ENCODE results near the gene GLI1. TPM values are rescaled to one million over a fixed set of nuclear protein-coding genes. Genes with fewer than 3 reads are reported as not detected.
"Not testable (repeated sequence)": the region's sequence is repeated elsewhere in the genome, so short reads cannot be mapped to it uniquely, and the experiment has no call there.

GLI1 gene
- polyA plus RNA-seq, 1 donor from 2014 or later = 0.18 TPM

- H3K36me3 Mint-ChIP-seq = peaks cover 10% of the 10 kb centered on the region
- H3K4me3 Mint-ChIP-seq, H3K27me3 Mint-ChIP-seq, H3K4me1 Mint-ChIP-seq, H3K9me3 Mint-ChIP-seq: not testable (repeated sequence)
- H3K27ac Mint-ChIP-seq = peak overlapping the region in 1 of 3 donors; percentile 71
These were observed 42.9 kb downstream of the GLI1 start for GRCh38 chr12:57502311-57502969.

- not testable (repeated sequence) for H3K4me1 Mint-ChIP-seq, H3K36me3 Mint-ChIP-seq, H3K9me3 Mint-ChIP-seq, H3K27me3 Mint-ChIP-seq, H3K27ac Mint-ChIP-seq, H3K4me3 Mint-ChIP-seq
These were observed 47.0 kb downstream of the GLI1 start for GRCh38 chr12:57506541-57506940.

GRCh38 chr12:57507796-57508195 lies 48.2 kb downstream of the GLI1 start:
- not testable (repeated sequence) for H3K27me3 Mint-ChIP-seq, H3K36me3 Mint-ChIP-seq, H3K4me1 Mint-ChIP-seq, H3K4me3 Mint-ChIP-seq, H3K9me3 Mint-ChIP-seq, H3K27ac Mint-ChIP-seq

- Mint-ChIP-seq H3K4me1 (peaks cover 0 to 1% (median 0%) of the 10 kb centered on the region in 3 donors), H3K27me3 (no peaks in the 10 kb centered on the region), H3K36me3 (peaks cover 4% of the 10 kb centered on the region), H3K9me3 (no peaks in the 10 kb centered on the region), H3K4me3 (no peak overlapping the region), H3K27ac (no peak overlapping the region)
These were observed 51.6 kb downstream of the GLI1 start for GRCh38 chr12:57511161-57511560.

- no peaks in the 10 kb centered on the region for H3K27me3 Mint-ChIP-seq
- peak overlapping the region; percentile 9 to 75 (median 43) for H3K27ac Mint-ChIP-seq
- peaks cover 0 to 1% (median 0%) of the 10 kb centered on the region in 3 donors for H3K4me1 Mint-ChIP-seq
- no peak overlapping the region for H3K4me3 Mint-ChIP-seq
- H3K9me3 Mint-ChIP-seq = no peaks in the 10 kb centered on the region
- peaks cover 4% of the 10 kb centered on the region for H3K36me3 Mint-ChIP-seq
These were observed 52.2 kb downstream of the GLI1 start for GRCh38 chr12:57511588-57512325.

- Mint-ChIP-seq H3K4me3 (no peak overlapping the region), H3K36me3 (peaks cover 4% of the 10 kb centered on the region), H3K27me3 (no peaks in the 10 kb centered on the region), H3K9me3 (no peaks in the 10 kb centered on the region), H3K4me1 (peaks cover 1 to 5% (median 2%) of the 10 kb centered on the region in 3 donors), H3K27ac (peak overlapping the region in 2 of 3 donors; percentile 20 to 43)
These were observed 53.1 kb downstream of the GLI1 start for GRCh38 chr12:57512665-57513064.

GRCh38 chr12:57513266-57513665 lies 53.7 kb downstream of the GLI1 start:
- no peaks in the 10 kb centered on the region for H3K27me3 Mint-ChIP-seq
- no peaks in the 10 kb centered on the region for H3K9me3 Mint-ChIP-seq
- H3K4me3 Mint-ChIP-seq = no peak overlapping the region
- peaks cover 5 to 9% (median 5%) of the 10 kb centered on the region in 3 donors for H3K4me1 Mint-ChIP-seq
- H3K36me3 Mint-ChIP-seq = peaks cover 4% of the 10 kb centered on the region
- H3K27ac Mint-ChIP-seq = peak overlapping the region in 1 of 3 donors; percentile 43

GRCh38 chr12:57513677-57514076 lies 54.1 kb downstream of the GLI1 start:
- H3K27ac Mint-ChIP-seq, H3K4me1 Mint-ChIP-seq, H3K9me3 Mint-ChIP-seq, H3K27me3 Mint-ChIP-seq, H3K4me3 Mint-ChIP-seq, H3K36me3 Mint-ChIP-seq: not testable (repeated sequence)

- H3K27me3 Mint-ChIP-seq, H3K4me3 Mint-ChIP-seq, H3K9me3 Mint-ChIP-seq, H3K36me3 Mint-ChIP-seq: not testable (repeated sequence)
- Mint-ChIP-seq H3K4me1 (peaks cover 12 to 15% (median 13%) of the 10 kb centered on the region in 3 donors), H3K27ac (peak overlapping the region in 1 of 3 donors; percentile 72)
These were observed 54.7 kb downstream of the GLI1 start for GRCh38 chr12:57514246-57514645.

- Mint-ChIP-seq H3K27ac (peak overlapping the region in 1 of 3 donors; percentile 99), H3K27me3 (no peaks in the 10 kb centered on the region), H3K9me3 (no peaks in the 10 kb centered on the region), H3K4me3 (no peak overlapping the region), H3K36me3 (peaks cover 2% of the 10 kb centered on the region), H3K4me1 (peaks cover 14 to 16% (median 15%) of the 10 kb centered on the region in 3 donors)
These were observed 55.3 kb downstream of the GLI1 start for GRCh38 chr12:57514720-57515407.

- Mint-ChIP-seq H3K9me3 (no peaks in the 10 kb centered on the region), H3K27me3 (no peaks in the 10 kb centered on the region), H3K4me1 (peaks cover 14 to 19% (median 16%) of the 10 kb centered on the region in 3 donors), H3K27ac (peak overlapping the region in 1 of 3 donors; percentile 99), H3K36me3 (peaks cover 2% of the 10 kb centered on the region), H3K4me3 (no peak overlapping the region)
These were observed 55.9 kb downstream of the GLI1 start for GRCh38 chr12:57515408-57515933.

- Mint-ChIP-seq H3K4me1 (peaks cover 14 to 20% (median 16%) of the 10 kb centered on the region in 3 donors), H3K9me3 (no peaks in the 10 kb centered on the region), H3K36me3 (peaks cover 2% of the 10 kb centered on the region), H3K27ac (peak overlapping the region in 2 of 3 donors; percentile 92 to 99), H3K4me3 (peak overlapping the region in 2 of 4 donors; percentile 34 to 63), H3K27me3 (no peaks in the 10 kb centered on the region)
These were observed 56.5 kb downstream of the GLI1 start for GRCh38 chr12:57515934-57516541.

- H3K27ac Mint-ChIP-seq = peak overlapping the region in 2 of 3 donors; percentile 76 to 99
- H3K4me3 Mint-ChIP-seq = peak overlapping the region in 1 of 4 donors; percentile 63
- no peaks in the 10 kb centered on the region for H3K27me3 Mint-ChIP-seq
- peaks cover 17 to 23% (median 18%) of the 10 kb centered on the region in 3 donors for H3K4me1 Mint-ChIP-seq
- H3K36me3 Mint-ChIP-seq = peaks cover 2% of the 10 kb centered on the region
- no peaks in the 10 kb centered on the region for H3K9me3 Mint-ChIP-seq
These were observed 57.1 kb downstream of the GLI1 start for GRCh38 chr12:57516617-57517153.

GRCh38 chr12:57517187-57517586 lies 57.6 kb downstream of the GLI1 start:
- Mint-ChIP-seq H3K27me3 (peaks cover 1% of the 10 kb centered on the region), H3K9me3 (no peaks in the 10 kb centered on the region), H3K4me1 (peaks cover 22 to 28% (median 22%) of the 10 kb centered on the region in 3 donors), H3K4me3 (peak overlapping the region in 1 of 4 donors; percentile 70), H3K27ac (peak overlapping the region in 2 of 3 donors; percentile 76 to 99), H3K36me3 (peaks cover 2% of the 10 kb centered on the region)

Data from IgD-negative memory B cell (primary cell).